Mammary epithelial cell (primary cell): ENCODE data around the gene SETD2.

ENCODE experiments used
- EZH2 ChIP-seq: IDR thresholded peaks from 2 replicates; pipeline ENCODE4 v1.6.1; 2012; ENCODE audit warnings: low read length, inconsistent platforms, borderline replicate concordance
- TF ChIP-seq, protein P1 (sequence below), 2 donors: IDR thresholded peaks in 1 of 2; conservative IDR thresholded peaks in 1 of 2; 2 replicates each; pipeline ENCODE4 v1.5.1; 2011 to 2012; ENCODE audit warnings: inconsistent platforms in 2 of 2, low read length in 2 of 2, mild to moderate bottlenecking in 2 of 2, control low read depth in 1 of 2, low read depth in 1 of 2; ENCODE audit not compliant: insufficient read depth in 1 of 2; ENCODE audit errors: extremely low read depth in 1 of 2

DNA sequence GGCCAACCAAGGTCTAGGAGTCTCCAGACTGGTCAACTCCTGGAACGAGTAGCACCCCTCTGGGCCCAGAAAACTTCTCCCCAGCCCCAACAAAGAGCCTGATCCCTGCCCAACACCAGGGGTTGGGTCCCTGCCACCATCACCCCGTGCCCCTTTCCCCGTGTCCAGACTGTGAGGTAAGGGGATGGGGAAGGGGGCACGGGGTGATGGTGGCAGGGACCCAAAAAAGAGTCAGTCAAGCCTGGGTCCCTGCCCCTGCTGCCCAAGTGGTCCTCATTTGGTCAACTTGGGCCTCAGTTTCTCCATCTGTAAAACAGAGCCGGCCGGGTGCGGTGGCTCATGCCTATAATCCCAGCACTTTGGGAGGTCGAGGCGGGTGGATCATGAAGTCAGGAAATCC, 185.5 kb downstream of the SETD2 start:
- TF ChIP-seq, protein P1, sequence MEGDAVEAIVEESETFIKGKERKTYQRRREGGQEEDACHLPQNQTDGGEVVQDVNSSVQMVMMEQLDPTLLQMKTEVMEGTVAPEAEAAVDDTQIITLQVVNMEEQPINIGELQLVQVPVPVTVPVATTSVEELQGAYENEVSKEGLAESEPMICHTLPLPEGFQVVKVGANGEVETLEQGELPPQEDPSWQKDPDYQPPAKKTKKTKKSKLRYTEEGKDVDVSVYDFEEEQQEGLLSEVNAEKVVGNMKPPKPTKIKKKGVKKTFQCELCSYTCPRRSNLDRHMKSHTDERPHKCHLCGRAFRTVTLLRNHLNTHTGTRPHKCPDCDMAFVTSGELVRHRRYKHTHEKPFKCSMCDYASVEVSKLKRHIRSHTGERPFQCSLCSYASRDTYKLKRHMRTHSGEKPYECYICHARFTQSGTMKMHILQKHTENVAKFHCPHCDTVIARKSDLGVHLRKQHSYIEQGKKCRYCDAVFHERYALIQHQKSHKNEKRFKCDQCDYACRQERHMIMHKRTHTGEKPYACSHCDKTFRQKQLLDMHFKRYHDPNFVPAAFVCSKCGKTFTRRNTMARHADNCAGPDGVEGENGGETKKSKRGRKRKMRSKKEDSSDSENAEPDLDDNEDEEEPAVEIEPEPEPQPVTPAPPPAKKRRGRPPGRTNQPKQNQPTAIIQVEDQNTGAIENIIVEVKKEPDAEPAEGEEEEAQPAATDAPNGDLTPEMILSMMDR (conservative IDR thresholded peaks at IDR 0.05 in 1 of 2, IDR thresholded peaks at IDR 0.05 in 1 of 2; ENCODE audit: extremely low read depth in 1 of 2, insufficient read depth in 1 of 2, low read depth in 1 of 2, low read length in 2 of 2) = no peak
- no peak for TF ChIP-seq EZH2
